ENCODE measurements around the gene ASZ1.
"Not testable (repeated sequence)": the region's sequence is repeated elsewhere in the genome, so short reads cannot be mapped to it uniquely, and the experiment has no call there.

ASZ1 gene

GRCh38 chr7:117427258-117427701 is at the start of gene ASZ1:
Gene ASZ1 (minus strand): TSS chr7:117427493. CDS start chr7:117427460, 33 bp downstream.
- no peak for DNase-seq (ENCODE audit: low spot score)
- in situ Hi-C loops (cut with MboI; ENCODE audit: low sequenced_read_pairs, unreplicated experiment), result no loop called here
- TF ChIP-seq CTCF (IDR thresholded peaks at IDR 0.05; ENCODE audit: borderline replicate concordance, control extremely low read depth, extremely low read depth, insufficient read depth, missing control alignments), result no peak

GRCh38 chr7:117476557-117477215 is 49.4 kb upstream of the ASZ1 start:
- no peak for TF ChIP-seq CTCF (IDR thresholded peaks at IDR 0.05; ENCODE audit: borderline replicate concordance, control extremely low read depth, extremely low read depth, insufficient read depth, missing control alignments)
- in situ Hi-C loops (cut with MboI; ENCODE audit: low sequenced_read_pairs, unreplicated experiment), result no loop called here
- no peak for DNase-seq (ENCODE audit: low spot score)

- in situ Hi-C loops (cut with MboI; ENCODE audit: low sequenced_read_pairs, unreplicated experiment), result no loop called here
- DNase-seq (ENCODE audit: low spot score), result peak; percentile 24
- no peak for TF ChIP-seq CTCF (IDR thresholded peaks at IDR 0.05; ENCODE audit: borderline replicate concordance, control extremely low read depth, extremely low read depth, insufficient read depth, missing control alignments)
These were observed 45.0 kb upstream of the ASZ1 start for GRCh38 chr7:117472335-117472734.

GRCh38 chr7:117470777-117471176 is 43.5 kb upstream of the ASZ1 start:
- no peak for TF ChIP-seq CTCF (IDR thresholded peaks at IDR 0.05; ENCODE audit: borderline replicate concordance, control extremely low read depth, extremely low read depth, insufficient read depth, missing control alignments)
- in situ Hi-C loops (cut with MboI; ENCODE audit: low sequenced_read_pairs, unreplicated experiment), result no loop called here

GRCh38 chr7:117468174-117468573 is 40.9 kb upstream of the ASZ1 start:
- TF ChIP-seq CTCF (IDR thresholded peaks at IDR 0.05; ENCODE audit: borderline replicate concordance, control extremely low read depth, extremely low read depth, insufficient read depth, missing control alignments), result no peak
- no peak for DNase-seq (ENCODE audit: low spot score)
- in situ Hi-C loops (cut with MboI; ENCODE audit: low sequenced_read_pairs, unreplicated experiment), result no loop called here

More at GRCh38 chr7:117470777-117471176, 43.5 kb upstream of the ASZ1 start:
- peak; percentile 40 for DNase-seq (ENCODE audit: low spot score)

GRCh38 chr7:117460815-117461214 is 33.5 kb upstream of the ASZ1 start:
- DNase-seq (ENCODE audit: low spot score); in situ Hi-C loops (cut with MboI; ENCODE audit: low sequenced_read_pairs, unreplicated experiment): not testable (repeated sequence)

- TF ChIP-seq CTCF (IDR thresholded peaks at IDR 0.05; ENCODE audit: borderline replicate concordance, control extremely low read depth, extremely low read depth, insufficient read depth, missing control alignments), result no peak
- in situ Hi-C loops (cut with MboI; ENCODE audit: low sequenced_read_pairs, unreplicated experiment), result no loop called here
- DNase-seq (ENCODE audit: low spot score), result no peak
These were observed 32.4 kb upstream of the ASZ1 start for GRCh38 chr7:117459735-117460134.
